ENCODE results near the gene STPG2.

Gene STPG2

GRCh38 chr4:97994765-97995465 is 148.4 kb downstream of the STPG2 start:
- no peak overlapping the region for H3K4me3 ChIP-seq (ENCODE audit: low read depth, low read length)
- TF ChIP-seq, protein P1, sequence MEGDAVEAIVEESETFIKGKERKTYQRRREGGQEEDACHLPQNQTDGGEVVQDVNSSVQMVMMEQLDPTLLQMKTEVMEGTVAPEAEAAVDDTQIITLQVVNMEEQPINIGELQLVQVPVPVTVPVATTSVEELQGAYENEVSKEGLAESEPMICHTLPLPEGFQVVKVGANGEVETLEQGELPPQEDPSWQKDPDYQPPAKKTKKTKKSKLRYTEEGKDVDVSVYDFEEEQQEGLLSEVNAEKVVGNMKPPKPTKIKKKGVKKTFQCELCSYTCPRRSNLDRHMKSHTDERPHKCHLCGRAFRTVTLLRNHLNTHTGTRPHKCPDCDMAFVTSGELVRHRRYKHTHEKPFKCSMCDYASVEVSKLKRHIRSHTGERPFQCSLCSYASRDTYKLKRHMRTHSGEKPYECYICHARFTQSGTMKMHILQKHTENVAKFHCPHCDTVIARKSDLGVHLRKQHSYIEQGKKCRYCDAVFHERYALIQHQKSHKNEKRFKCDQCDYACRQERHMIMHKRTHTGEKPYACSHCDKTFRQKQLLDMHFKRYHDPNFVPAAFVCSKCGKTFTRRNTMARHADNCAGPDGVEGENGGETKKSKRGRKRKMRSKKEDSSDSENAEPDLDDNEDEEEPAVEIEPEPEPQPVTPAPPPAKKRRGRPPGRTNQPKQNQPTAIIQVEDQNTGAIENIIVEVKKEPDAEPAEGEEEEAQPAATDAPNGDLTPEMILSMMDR (IDR thresholded peaks at IDR 0.05; ENCODE audit: low read depth, low read length): no peak

GRCh38 chr4:97990409-97990808 is 152.9 kb downstream of the STPG2 start:
- TF ChIP-seq, protein P1 (IDR thresholded peaks at IDR 0.05; ENCODE audit: low read depth, low read length): no peak
- no peak overlapping the region for H3K4me3 ChIP-seq (ENCODE audit: low read depth, low read length)

- TF ChIP-seq, protein P1 (IDR thresholded peaks at IDR 0.05; ENCODE audit: low read depth, low read length): no peak
- no peak overlapping the region for H3K4me3 ChIP-seq (ENCODE audit: low read depth, low read length)
These were observed 156.1 kb downstream of the STPG2 start for GRCh38 chr4:97987019-97987648.

GRCh38 chr4:97984545-97985131 is 158.6 kb downstream of the STPG2 start:
- TF ChIP-seq, protein P1 (IDR thresholded peaks at IDR 0.05; ENCODE audit: low read depth, low read length): no peak

GRCh38 chr4:97978791-97979488 is 164.3 kb downstream of the STPG2 start:
- TF ChIP-seq, protein P1 (IDR thresholded peaks at IDR 0.05; ENCODE audit: low read depth, low read length): no peak
- H3K4me3 ChIP-seq (ENCODE audit: low read depth, low read length): no peak overlapping the region

More at GRCh38 chr4:97984545-97985131, 158.6 kb downstream of the STPG2 start:
- H3K4me3 ChIP-seq (ENCODE audit: low read depth, low read length): no peak overlapping the region

DNA sequence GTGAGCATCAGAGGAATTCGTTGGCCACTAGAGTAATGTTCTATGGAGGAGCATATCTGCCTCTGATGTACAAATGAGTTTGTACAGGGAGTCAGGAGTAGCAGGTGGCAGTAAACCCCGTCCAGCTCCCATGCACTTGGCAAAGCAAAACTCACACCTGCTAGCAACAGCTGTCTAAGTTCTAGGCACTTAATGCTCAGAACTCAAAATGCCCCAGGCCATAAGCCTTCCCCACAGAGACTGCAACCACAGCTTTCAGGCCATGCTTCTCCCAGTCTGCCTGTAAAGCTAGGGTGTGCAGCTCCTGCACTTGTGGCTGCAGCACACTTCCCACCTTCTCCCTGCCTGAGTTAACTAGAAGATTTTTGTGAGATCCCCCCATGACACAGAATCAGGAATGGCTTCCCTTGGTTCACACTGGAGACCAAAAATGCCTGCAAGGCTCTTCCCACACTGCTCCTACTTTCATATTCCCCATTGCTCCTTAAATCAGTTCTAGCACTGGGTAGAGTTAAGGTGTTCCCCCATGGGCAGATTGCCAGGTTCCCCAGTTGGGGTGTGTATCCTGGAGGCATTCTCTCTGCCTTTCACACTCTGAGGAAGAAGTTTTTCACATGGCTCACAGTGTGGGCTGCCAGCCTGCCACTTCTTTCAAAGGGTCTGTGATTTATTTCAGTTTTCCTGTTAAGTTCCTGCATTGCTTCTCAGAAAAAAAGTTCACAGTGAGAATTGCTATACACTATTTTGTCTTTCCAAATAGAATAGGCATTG is 189.9 kb downstream of the STPG2 start:
- H3K4me3 ChIP-seq (ENCODE audit: low read depth, low read length): no peak overlapping the region
- TF ChIP-seq, protein P1 (IDR thresholded peaks at IDR 0.05; ENCODE audit: low read depth, low read length): no peak

All from WI38 (cell line).